HepG2 (cell line): ENCODE results near the gene NEIL1. TPM values are rescaled to one million over a fixed set of nuclear protein-coding genes. Genes with fewer than 3 reads are reported as not detected.

Experiments used
- ATAC-seq: fragments of 200-7000 bp; cut with Tn5 transposase; 3 replicates; pipeline ENCODE4 v1.9.1; 2020; ENCODE audit warnings: mild to moderate bottlenecking, moderate library complexity
- BruUV-seq: library from RNA; stranded (reverse); fragments of 400-500 nt; replicated peaks from 2 replicates; lab custom pipeline; 2021; lab: Mats Ljungman, UMichigan
- CTCF ChIA-PET: fragments of 300-600 bp; formaldehyde crosslinking; extraction: SDS; loops from one replicate; lab custom pipeline; 2021; ENCODE audit warnings: low total read pairs, inconsistent platforms, low intra/inter-chr PET ratio; lab: Yijun Ruan, JAX
- POLR2A ChIA-PET: fragments of 350-600 bp; sonication (Branson Sonifier 250); formaldehyde crosslinking; loops from one replicate; lab custom pipeline; 2020; ENCODE audit warnings: antibody characterized with exemption, inconsistent platforms; lab: Yijun Ruan, JAX
- DNase-seq: peaks from one replicate; pipeline ENCODE4 v3.0.0-alpha.2; 2015; ENCODE audit warnings: low spot score
- FAIRE-seq: peaks from 3 replicates; lab custom pipeline; 2011; peaks lifted over from hg19 to GRCh38; lab: Jason Lieb, UNC
- H2AFZ ChIP-seq: one replicate; pipeline ENCODE4 v1.6.1; 2011; ENCODE audit warnings: low read length, inconsistent platforms
- H3K27ac ChIP-seq: fragments of 300-600 bp; 3 replicates; pipeline ENCODE4 v1.8.0; 2011; ENCODE audit warnings: mixed run types, mild to moderate bottlenecking, mixed read lengths, low read length, inconsistent platforms; ENCODE audit not compliant: insufficient read depth; ENCODE audit errors: extremely low read length
- H3K27me3 ChIP-seq, 2 experiments: fragments of 200-600 bp in 1 of 2; 2 replicates in 1 of 2; 3 replicates in 1 of 2; pipeline versions ENCODE4 v1.6.0 to v1.8.0; 2011; ENCODE audit warnings: low read length in 2 of 2, mild to moderate bottlenecking in 2 of 2, moderate library complexity in 2 of 2, inconsistent platforms in 1 of 2; ENCODE audit not compliant: insufficient read depth in 2 of 2, control insufficient read depth in 1 of 2
- H3K36me3 ChIP-seq, 2 experiments: fragments of 200-600 bp in 1 of 2; replicated peaks in 1 of 2; 2 replicates in 1 of 2; 3 replicates in 1 of 2; pipeline versions ENCODE4 v1.5.1 to v1.8.0; 2011; ENCODE audit warnings: low read length in 2 of 2, inconsistent platforms in 1 of 2; ENCODE audit not compliant: insufficient read depth in 2 of 2, control insufficient read depth in 1 of 2
- H3K4me1 ChIP-seq: 2 replicates; pipeline ENCODE4 v1.5.1; 2012; ENCODE audit warnings: low read length, inconsistent platforms; ENCODE audit not compliant: insufficient read depth
- H3K4me2 ChIP-seq: 2 replicates; pipeline ENCODE4 v1.6.0; 2011; ENCODE audit warnings: low read depth, low read length, inconsistent platforms
- H3K4me3 ChIP-seq, 3 experiments: fragments of 200-600 bp in 1 of 3; sonication (generic), shearing (Covaris generic) in 1 of 3; replicated peaks in 1 of 3; 2 replicates each; pipeline ENCODE4 v1.5.1; 2011 to 2016; ENCODE audit warnings: low read length in 3 of 3, inconsistent platforms in 2 of 3, low read depth in 2 of 3, mild to moderate bottlenecking in 2 of 3, control low read depth in 1 of 3, mixed read lengths in 1 of 3; ENCODE audit not compliant: insufficient read depth in 1 of 3
- H3K79me2 ChIP-seq: one replicate; pipeline ENCODE4 v1.6.1; 2011; ENCODE audit warnings: low read length, inconsistent platforms; ENCODE audit not compliant: insufficient read depth
- H3K9ac ChIP-seq: 2 replicates; pipeline ENCODE4 v1.6.0; 2011; ENCODE audit warnings: mild to moderate bottlenecking, low read depth, low read length, inconsistent platforms; ENCODE audit not compliant: insufficient read depth
- H3K9me3 ChIP-seq: 2 replicates; pipeline ENCODE4 v1.5.1; 2012; ENCODE audit warnings: mild to moderate bottlenecking, low read length
- H4K20me1 ChIP-seq: 2 replicates; pipeline ENCODE4 v1.6.0; 2011; ENCODE audit warnings: inconsistent platforms, mild to moderate bottlenecking, low read length, moderate library complexity; ENCODE audit not compliant: insufficient read depth
- BRCA1 ChIP-seq: sonication (generic); formaldehyde crosslinking; IDR thresholded peaks from 2 replicates; pipeline ENCODE4 v1.4.0; 2020; ENCODE audit warnings: missing genetic modification reagents
- CEBPG ChIP-seq: IDR thresholded peaks from 2 replicates; pipeline ENCODE4 v1.6.1; 2016
- EP300 ChIP-seq, 3 experiments: sonication (generic) in 1 of 3; formaldehyde crosslinking in 1 of 3; IDR thresholded peaks; 2 replicates each; pipeline versions ENCODE4 v1.5.1 to v1.6.1; 2011 to 2020; ENCODE audit warnings: low read depth in 2 of 3, low read length in 2 of 3, borderline replicate concordance in 1 of 3, improper control_type of control experiment in 1 of 3, mild to moderate bottlenecking in 1 of 3, missing genetic modification reagents in 1 of 3, moderate library complexity in 1 of 3
- GATAD2A ChIP-seq: IDR thresholded peaks from 2 replicates; pipeline ENCODE4 v1.6.1; 2016
- MAZ ChIP-seq, 2 experiments: sonication (generic) in 1 of 2; formaldehyde crosslinking in 1 of 2; IDR thresholded peaks; 2 replicates each; pipeline versions ENCODE4 v1.5.0 to v1.6.1; 2012 to 2020; ENCODE audit warnings: low read depth in 2 of 2, mild to moderate bottlenecking in 2 of 2, borderline replicate concordance in 1 of 2, improper control_type of control experiment in 1 of 2, low read length in 1 of 2, missing genetic modification reagents in 1 of 2, moderate library complexity in 1 of 2
- NR2F1 ChIP-seq, 2 experiments: fragments of 450-650 bp in 1 of 2; formaldehyde crosslinking in 1 of 2; IDR thresholded peaks; 2 replicates each; pipeline versions ENCODE4 v1.5.0 to v1.6.1; 2016 to 2020; ENCODE audit warnings: mild to moderate bottlenecking in 1 of 2, missing compliant biosample characterization in 1 of 2, missing genetic modification reagents in 1 of 2, moderate library complexity in 1 of 2
- PHB2 ChIP-seq: fragments of 450-650 bp; IDR thresholded peaks from 2 replicates; pipeline ENCODE4 v1.6.1; 2018; ENCODE audit not compliant: partially characterized antibody
- RARA ChIP-seq: IDR thresholded peaks from 2 replicates; pipeline ENCODE4 v1.6.1; 2016; ENCODE audit warnings: missing genetic modification reagents, missing compliant biosample characterization
- TCF12 ChIP-seq, 2 experiments: fragments of 450-650 bp in 1 of 2; sonication (generic) in 1 of 2; formaldehyde crosslinking in 1 of 2; IDR thresholded peaks; 2 replicates each; pipeline versions ENCODE4 v1.6.1 to v1.8.0; 2017 to 2022; ENCODE audit warnings: antibody characterized with exemption in 1 of 2, mild to moderate bottlenecking in 1 of 2, missing genetic modification reagents in 1 of 2, moderate library complexity in 1 of 2
- ZNF121 ChIP-seq: sonication (generic); formaldehyde crosslinking; IDR thresholded peaks from 2 replicates; pipeline ENCODE4 v1.5.0; 2020; ENCODE audit warnings: mild to moderate bottlenecking, missing genetic modification reagents
- in situ Hi-C: cut with HindIII; loops from 2 replicates; pipeline ENCODE4 v1.10.0; 2017; ENCODE audit warnings: low pct_unique_long_range_greater_than_20kb; ENCODE audit not compliant: extremely low pct_ligation_motif_present
- intact Hi-C: fragments of 100-400 bp; cut with micrococcal nuclease; formaldehyde crosslinking; loops from one replicate; pipeline ENCODE4 v1.10.0; 2022; ENCODE audit not compliant: unreplicated experiment
- polyA plus RNA-seq, 8 experiments: library from polyadenylated mRNA; depleted of rRNA in 3 of 8; stranded (reverse) in 7 of 8; unstranded in 1 of 8; fragments of >200 nt; fragmentation: Illumina TruSeq in 4 of 8; extraction: Trizol in 4 of 8; gene quantifications; 2 replicates each; pipeline versions ENCODE4 v1.2.1 to v1.2.3, GENCODE V29; 2011 to 2016; ENCODE audit warnings: low read depth in 4 of 8, missing spikeins in 1 of 8, mixed read lengths in 1 of 8; ENCODE audit not compliant: insufficient read depth in 1 of 8
- total RNA-seq, 5 experiments: library from RNA; depleted of rRNA; stranded (reverse); fragments of >200 nt; fragmentation: Illumina TruSeq; extraction: Trizol; gene quantifications; 2 replicates each; pipeline ENCODE4 v1.2.3, GENCODE V29; 2016; ENCODE audit warnings: low read depth in 1 of 5
- TF ChIP-seq, protein P1 (sequence below): sonication (generic); formaldehyde crosslinking; IDR thresholded peaks from 2 replicates; pipeline ENCODE4 v1.5.0; 2020; ENCODE audit warnings: missing genetic modification reagents
- TF ChIP-seq, protein P2 (sequence below): sonication (generic); formaldehyde crosslinking; IDR thresholded peaks from 2 replicates; pipeline ENCODE4 v1.9.0; 2022; ENCODE audit warnings: low read depth, missing genetic modification reagents
- TF ChIP-seq, protein P3 (sequence below): sonication (generic); formaldehyde crosslinking; IDR thresholded peaks from 2 replicates; pipeline ENCODE4 v1.5.0; 2020; ENCODE audit warnings: missing genetic modification reagents, mild to moderate bottlenecking, borderline replicate concordance
- TF ChIP-seq, protein P4 (sequence below): sonication (generic); formaldehyde crosslinking; IDR thresholded peaks from 2 replicates; pipeline ENCODE4 v1.4.0; 2020; ENCODE audit warnings: missing genetic modification reagents

NEIL1 gene
- total and polyA plus RNA-seq, 2 of the 13 experiments (the other 11 are each of a cell fraction or from before 2014, with no cell fraction given), result 10.4 to 15.5 TPM

DNA sequence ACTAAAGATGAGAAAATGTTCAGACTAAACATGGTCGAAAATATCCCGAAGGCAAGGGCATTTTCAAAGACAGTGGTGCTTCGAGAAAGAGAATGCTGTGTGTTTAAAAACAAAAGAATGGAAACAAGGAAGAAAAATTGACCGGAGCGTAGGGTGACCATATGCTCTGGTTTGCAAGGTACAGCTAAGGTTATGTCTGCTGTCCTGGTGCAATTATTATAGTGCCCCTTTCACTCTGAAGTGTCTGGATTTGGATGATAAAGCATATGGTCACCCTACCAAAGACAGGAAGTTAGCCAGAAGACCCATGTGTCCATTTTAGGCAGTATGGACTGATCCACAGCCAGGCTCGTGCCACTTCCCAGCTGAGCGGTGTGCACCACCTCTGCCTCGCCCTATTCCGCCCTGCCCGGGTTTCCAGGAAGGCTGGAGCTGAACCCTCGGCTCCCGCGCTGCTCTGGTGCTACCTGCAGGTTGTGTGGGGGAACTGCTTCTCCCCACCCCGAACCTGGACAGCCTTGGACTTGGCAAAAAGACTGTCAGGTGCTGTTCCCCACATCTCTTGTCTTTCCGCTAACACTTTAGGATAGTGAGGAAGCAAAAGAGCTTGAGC is 39.0 kb upstream of the NEIL1 start (continued):
- no peak for TF ChIP-seq PHB2
- TF ChIP-seq BRCA1 (CRISPR knock-in tag), result no peak

DNA sequence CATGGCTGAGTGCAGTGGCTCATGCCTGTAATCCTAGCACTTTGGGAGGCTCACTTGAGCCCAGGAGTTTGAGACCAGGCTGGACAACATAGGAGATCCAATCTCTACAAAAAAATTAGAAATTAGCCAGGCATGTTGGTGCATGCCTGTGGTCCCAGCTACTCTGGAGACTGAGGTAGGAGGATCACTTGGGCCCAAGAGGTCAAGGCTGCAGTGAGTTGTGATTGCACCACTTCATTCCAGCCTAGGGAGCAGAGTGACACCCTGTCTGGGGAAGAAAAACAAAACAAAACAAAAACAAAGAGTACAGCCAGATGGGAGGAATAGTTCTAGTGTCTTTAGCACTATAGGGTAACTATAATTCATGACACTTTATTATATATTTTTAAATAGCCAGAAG is 37.1 kb upstream of the NEIL1 start:
- POLR2A ChIA-PET, result no interaction called here
- FAIRE-seq (peak; percentile 32), DNase-seq (peak; percentile 30), ATAC-seq (peak; percentile 35; the same call in 2 of the 3 replicates)
- Histone ChIP-seq H4K20me1 (no peaks in the 10 kb centered on the region), H2AFZ (no peak overlapping the region), H3K9me3 (no peaks in the 10 kb centered on the region), H3K27ac (no peak overlapping the region), H3K4me3 (no peak overlapping the region), H3K79me2 (no peaks in the 10 kb centered on the region), H3K4me2 (peak overlapping the region; percentile 23; the same call in 1 of the 2 replicates), H3K27me3 (peaks cover 0 to 18% of the 10 kb centered on the region in 2 experiments; a peak in 3 of 5 replicates), H3K4me1 (peaks cover 25% of the 10 kb centered on the region), H3K36me3 (no peaks in the 10 kb centered on the region), H3K9ac (no peak overlapping the region)
- intact Hi-C loops, result loop anchor here (10.0 kb wide), 1 partner anchor 275 kb away; no protein-coding TSS in a partner anchor
- CTCF ChIA-PET, result no interaction called here
- no TSS peak for BruUV-seq
- in situ Hi-C loops, result no loop called here
- TF ChIP-seq, protein P1, sequence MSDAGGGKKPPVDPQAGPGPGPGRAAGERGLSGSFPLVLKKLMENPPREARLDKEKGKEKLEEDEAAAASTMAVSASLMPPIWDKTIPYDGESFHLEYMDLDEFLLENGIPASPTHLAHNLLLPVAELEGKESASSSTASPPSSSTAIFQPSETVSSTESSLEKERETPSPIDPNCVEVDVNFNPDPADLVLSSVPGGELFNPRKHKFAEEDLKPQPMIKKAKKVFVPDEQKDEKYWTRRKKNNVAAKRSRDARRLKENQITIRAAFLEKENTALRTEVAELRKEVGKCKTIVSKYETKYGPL, result no peak
- TF ChIP-seq, protein P2, sequence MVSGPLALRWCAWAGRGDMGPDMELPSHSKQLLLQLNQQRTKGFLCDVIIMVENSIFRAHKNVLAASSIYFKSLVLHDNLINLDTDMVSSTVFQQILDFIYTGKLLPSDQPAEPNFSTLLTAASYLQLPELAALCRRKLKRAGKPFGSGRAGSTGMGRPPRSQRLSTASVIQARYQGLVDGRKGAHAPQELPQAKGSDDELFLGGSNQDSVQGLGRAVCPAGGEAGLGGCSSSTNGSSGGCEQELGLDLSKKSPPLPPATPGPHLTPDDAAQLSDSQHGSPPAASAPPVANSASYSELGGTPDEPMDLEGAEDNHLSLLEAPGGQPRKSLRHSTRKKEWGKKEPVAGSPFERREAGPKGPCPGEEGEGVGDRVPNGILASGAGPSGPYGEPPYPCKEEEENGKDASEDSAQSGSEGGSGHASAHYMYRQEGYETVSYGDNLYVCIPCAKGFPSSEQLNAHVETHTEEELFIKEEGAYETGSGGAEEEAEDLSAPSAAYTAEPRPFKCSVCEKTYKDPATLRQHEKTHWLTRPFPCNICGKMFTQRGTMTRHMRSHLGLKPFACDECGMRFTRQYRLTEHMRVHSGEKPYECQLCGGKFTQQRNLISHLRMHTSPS (CRISPR knock-in tag), result no peak
- peak; percentile 52; the same call in 1 of the 2 replicates for TF ChIP-seq CEBPG
- peak; percentile 24; the same call in 1 of the 2 replicates for TF ChIP-seq GATAD2A
- TF ChIP-seq, protein P3, sequence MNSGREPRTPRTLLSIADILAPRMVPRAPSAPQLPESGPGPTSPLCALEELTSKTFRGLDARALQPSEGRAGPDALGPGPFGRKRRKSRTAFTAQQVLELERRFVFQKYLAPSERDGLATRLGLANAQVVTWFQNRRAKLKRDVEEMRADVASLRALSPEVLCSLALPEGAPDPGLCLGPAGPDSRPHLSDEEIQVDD (CRISPR knock-in tag), result no peak
- TF ChIP-seq NR2F1 (CRISPR knock-in tag; IDR thresholded peaks at IDR 0.05), result peak; percentile 58 to 61; a peak in 3 of 4 replicates
- TF ChIP-seq EP300 (IDR thresholded peaks at IDR 0.05; ENCODE audit: low read depth in 2 of 2, low read length in 2 of 2), result peak in 1 of 2 experiments; percentile 13; a peak in 1 of 4 replicates
- TF ChIP-seq EP300 (CRISPR knock-in tag; IDR thresholded peaks at IDR 0.05; ENCODE audit: borderline replicate concordance), result no peak
- TF ChIP-seq, protein P4, sequence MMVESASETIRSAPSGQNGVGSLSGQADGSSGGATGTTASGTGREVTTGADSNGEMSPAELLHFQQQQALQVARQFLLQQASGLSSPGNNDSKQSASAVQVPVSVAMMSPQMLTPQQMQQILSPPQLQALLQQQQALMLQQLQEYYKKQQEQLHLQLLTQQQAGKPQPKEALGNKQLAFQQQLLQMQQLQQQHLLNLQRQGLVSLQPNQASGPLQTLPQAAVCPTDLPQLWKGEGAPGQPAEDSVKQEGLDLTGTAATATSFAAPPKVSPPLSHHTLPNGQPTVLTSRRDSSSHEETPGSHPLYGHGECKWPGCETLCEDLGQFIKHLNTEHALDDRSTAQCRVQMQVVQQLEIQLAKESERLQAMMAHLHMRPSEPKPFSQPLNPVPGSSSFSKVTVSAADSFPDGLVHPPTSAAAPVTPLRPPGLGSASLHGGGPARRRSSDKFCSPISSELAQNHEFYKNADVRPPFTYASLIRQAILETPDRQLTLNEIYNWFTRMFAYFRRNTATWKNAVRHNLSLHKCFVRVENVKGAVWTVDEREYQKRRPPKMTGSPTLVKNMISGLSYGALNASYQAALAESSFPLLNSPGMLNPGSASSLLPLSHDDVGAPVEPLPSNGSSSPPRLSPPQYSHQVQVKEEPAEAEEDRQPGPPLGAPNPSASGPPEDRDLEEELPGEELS, result peak; percentile 48; the same call in 1 of the 2 replicates
- TF ChIP-seq MAZ (IDR thresholded peaks at IDR 0.05; ENCODE audit: borderline replicate concordance, low read depth, low read length), result no peak
- TF ChIP-seq MAZ (CRISPR knock-in tag; IDR thresholded peaks at IDR 0.05; ENCODE audit: low read depth), result no peak
- TF ChIP-seq ZNF121 (CRISPR knock-in tag), result peak; percentile 78
- TF ChIP-seq TCF12 (IDR thresholded peaks at IDR 0.05), result no peak
- no peak for TF ChIP-seq TCF12 (CRISPR knock-in tag; IDR thresholded peaks at IDR 0.05)
- peak; percentile 46; the same call in 1 of the 2 replicates for TF ChIP-seq RARA
